ENCODE data around the gene SRCIN1.
A peak's percentile ranks its signal among the peaks of the same experiment; 100 is the strongest.

Gene SRCIN1

GRCh38 chr17:38616361-38616760, 10.6 kb upstream of the SRCIN1 start:
- DNase-seq (ENCODE audit: low spot score) = peak; percentile 39

- DNase-seq (ENCODE audit: low spot score) = peak; percentile 17
Observed at GRCh38 chr17:38613981-38614779, 8.4 kb upstream of the SRCIN1 start.

GRCh38 chr17:38613525-38613980, 7.8 kb upstream of the SRCIN1 start:
- no peak for DNase-seq (ENCODE audit: low spot score)

DNA sequence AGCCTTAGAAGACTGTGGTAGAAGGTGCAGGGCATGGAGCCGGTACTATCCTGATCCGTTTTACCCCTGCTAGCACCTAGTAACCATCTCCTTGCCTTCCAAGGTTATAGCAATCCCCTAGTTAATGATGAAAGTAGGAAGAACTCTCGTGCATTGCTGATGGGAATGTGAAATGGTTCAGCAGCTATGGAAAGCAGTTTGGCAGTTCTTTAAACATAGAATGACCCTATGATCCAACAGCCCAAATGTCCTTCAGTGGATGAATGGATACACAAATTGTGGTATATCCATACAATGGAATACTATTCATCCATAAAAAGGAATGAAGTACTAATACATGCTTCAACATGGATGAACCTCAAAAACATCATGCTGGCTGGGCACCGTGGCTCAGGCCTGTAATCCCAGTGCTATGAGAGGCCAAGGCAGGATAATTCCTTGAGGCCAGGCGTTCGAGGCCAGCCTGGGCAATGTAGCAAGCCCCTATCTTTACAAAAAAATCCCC, 6.2 kb upstream of the SRCIN1 start:
- no peak for DNase-seq (ENCODE audit: low spot score)

DNA sequence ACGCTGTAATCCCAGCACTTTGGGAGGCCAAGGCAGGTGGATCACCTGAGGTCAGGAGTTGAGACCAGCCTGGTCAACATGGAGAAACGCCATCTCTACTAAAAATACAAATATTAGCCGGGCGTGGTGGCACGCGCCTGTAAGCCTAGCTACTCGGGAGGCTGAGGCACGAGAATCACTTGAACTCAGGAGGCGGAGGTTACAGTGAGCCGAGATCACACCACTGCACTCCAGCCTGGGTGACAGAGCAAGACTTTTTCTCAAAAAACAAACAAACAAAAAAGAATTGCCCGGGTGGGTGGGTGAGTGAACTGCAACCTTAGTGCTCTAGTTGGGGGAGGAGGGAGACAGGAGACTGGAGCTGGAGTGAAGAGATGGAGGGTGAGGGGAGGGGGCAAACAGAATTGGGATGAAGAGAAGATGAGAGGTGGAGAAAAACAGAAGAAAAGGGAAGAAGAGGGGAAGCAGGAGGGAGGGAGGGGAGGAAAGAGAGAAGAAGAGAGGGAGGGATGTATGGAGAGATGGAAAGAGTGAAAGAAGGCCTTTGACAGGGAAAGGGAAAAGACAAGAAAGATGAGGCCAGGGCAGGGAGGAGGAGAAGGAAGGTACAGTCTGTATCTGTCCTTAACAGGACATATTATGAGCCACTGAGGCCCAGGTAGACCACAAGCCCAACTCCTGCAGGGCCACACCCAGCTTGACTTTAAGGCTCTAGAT, 5.5 kb upstream of the SRCIN1 start:
- DNase-seq (ENCODE audit: low spot score) = no peak

DNA sequence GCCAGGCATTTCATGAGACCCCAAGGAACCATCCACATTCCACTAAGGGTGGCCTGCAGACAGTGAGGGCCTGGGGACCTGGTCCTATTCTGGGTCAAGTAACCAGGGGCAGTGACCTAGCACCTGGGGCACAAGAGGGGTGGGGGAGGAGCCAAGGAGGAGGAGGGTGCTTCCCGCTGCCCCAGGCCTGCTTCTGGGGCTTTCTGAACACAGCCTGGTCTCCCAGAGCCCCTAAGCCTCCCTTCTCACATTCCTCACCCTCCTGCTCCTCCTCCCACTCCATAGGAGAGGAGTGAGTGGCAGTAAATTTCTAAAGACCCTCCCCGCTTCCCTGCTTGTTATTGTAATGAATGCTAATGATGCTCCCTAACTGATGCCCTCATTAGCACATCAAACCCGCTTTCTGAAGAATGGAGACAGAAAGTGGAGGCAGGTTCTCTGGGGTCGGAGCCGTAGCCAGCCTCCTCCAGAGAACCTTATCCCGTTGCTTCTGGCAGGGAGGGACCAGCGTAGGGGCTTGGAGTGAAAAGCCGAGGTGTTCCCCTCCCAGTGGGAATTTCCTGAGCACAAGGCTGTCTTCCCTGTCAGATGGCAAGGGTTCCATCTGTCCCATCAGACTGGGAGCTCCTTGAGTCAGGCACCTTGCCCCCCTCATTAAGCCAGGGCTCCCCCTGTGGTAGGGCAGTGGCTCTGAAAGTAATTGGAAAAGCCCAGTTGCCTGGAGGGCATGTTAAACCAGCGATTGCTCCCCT, 3.7 kb upstream of the SRCIN1 start:
- no peak for DNase-seq (ENCODE audit: low spot score)

DNA sequence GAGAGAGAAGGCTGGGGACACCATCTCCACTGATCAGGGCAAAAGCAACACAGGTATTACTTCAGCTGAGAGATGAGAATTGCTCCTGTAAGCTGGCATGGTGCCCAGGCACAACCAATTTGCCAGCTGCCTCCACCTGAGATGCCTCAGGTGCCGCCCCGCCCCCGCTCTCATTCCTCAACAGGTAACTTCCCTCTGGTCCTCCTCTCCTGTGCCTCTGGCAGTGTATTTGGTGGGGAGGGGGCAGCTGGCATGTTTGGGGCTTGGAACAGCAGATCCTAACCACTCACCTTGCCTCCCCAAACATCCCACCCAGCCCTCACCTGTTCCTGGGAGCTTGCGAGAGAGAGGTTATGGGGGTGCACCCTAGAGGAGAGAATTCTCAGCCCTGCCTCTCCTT, 2.9 kb upstream of the SRCIN1 start:
- DNase-seq (ENCODE audit: low spot score) = no peak

DNA sequence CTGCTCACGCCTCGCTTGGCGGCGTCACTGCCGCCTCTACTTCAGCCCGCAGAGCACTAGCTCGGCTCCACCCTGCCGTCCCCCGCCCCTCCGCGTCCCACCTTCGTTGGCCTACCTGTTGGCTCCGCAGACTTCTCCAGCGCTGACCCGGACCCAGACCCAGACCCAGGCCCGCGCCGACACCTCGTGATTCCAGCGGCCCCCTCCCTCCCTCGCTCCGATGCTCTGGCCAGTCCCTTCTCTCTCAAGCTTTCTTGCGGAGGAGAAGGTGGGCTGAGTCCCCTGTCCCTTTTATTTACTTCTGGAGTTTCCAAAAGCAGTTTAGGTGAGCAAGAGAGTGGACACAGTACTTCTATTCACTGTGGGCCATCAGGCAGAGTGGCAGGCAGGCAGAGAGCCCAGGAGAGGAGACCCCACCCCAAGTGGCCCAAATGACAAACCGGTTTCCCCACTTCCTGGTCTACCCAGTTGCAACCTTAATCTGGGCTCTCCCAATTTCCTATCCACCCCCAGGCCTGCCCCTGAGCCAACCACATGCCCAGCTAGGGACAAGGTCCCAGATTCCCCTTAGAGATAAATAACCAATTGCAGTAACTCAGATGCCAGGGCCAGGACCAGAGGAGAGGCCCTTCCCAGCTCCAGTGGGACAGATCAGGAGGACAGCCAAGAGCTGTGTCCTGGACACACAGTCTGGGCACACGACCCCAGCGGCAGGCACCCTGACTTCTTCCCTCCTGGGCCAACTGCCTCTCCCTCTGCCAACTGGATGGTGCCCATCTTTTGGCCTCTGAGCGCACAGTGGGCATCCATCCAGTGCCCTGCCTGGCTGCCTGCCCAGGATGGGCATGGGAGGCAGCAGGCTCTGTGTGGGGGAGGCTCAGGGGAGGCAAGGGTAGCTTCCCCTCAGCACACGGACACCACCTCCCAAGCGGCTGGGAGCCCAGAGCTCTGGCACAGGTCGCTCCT, 1.2 kb upstream of the SRCIN1 start:
- DNase-seq (ENCODE audit: low spot score) = no peak

- peak; percentile 93 for DNase-seq (ENCODE audit: low spot score)
Observed at GRCh38 chr17:38605411-38605840, 326 bp downstream of the SRCIN1 start.

GRCh38 chr17:38604479-38605403, 1.0 kb downstream of the SRCIN1 start:
- DNase-seq (ENCODE audit: low spot score) = no peak

GRCh38 chr17:38603786-38604478, 1.8 kb downstream of the SRCIN1 start:
- DNase-seq (ENCODE audit: low spot score) = no peak

GRCh38 chr17:38602956-38603785, 2.6 kb downstream of the SRCIN1 start:
- DNase-seq (ENCODE audit: low spot score) = no peak

- no peak for DNase-seq (ENCODE audit: low spot score)
Observed at GRCh38 chr17:38602453-38602852, 3.3 kb downstream of the SRCIN1 start.

- DNase-seq (ENCODE audit: low spot score) = no peak
Observed at GRCh38 chr17:38601539-38602351, 4.0 kb downstream of the SRCIN1 start.

GRCh38 chr17:38600906-38601305, 4.8 kb downstream of the SRCIN1 start:
- no peak for DNase-seq (ENCODE audit: low spot score)

GRCh38 chr17:38600416-38600815, 5.3 kb downstream of the SRCIN1 start:
- no peak for DNase-seq (ENCODE audit: low spot score)

- DNase-seq (ENCODE audit: low spot score) = no peak
Observed at GRCh38 chr17:38599398-38599856, 6.3 kb downstream of the SRCIN1 start.

DNA sequence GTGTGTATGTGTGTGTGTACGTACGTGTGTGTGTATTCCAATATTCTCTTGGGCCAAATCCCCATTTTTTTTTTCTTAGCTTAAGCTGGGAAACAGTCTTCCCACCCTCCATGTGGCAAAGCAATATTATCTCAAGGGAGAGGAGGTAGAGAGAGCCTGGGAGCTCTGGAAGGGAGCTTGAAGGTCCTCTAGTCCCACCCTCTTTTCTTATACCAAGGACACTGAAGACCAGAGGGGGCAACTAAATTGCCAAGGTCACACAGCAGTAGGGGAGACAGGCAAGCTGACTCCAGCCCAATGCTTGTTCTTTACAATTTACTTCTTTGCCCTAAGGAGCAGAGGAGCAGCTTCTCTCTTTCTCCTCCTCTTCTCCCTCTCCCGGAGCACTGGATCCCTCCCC, 6.8 kb downstream of the SRCIN1 start:
- no peak for DNase-seq (ENCODE audit: low spot score)

All from D341Med (cell line).